SU-DHL-6 (cell line): ENCODE data around the gene ARHGAP40.
"Not testable (repeated sequence)": the region's sequence is repeated elsewhere in the genome, so short reads cannot be mapped to it uniquely, and the experiment has no call there.

Experiments
- H2AFZ ChIP-seq: fragments of 200-600 bp; sonication (generic); 2 replicates; pipeline ENCODE4 v1.6.1; 2014; ENCODE audit warnings: low read depth, mild to moderate bottlenecking, moderate library complexity, mixed read lengths, antibody characterized with exemption, low read length; ENCODE audit not compliant: severe bottlenecking
- H3F3A ChIP-seq: fragments of 200-600 bp; shearing (Covaris generic); 2 replicates; pipeline ENCODE4 v1.6.0; 2016; ENCODE audit warnings: antibody characterized with exemption, mild to moderate bottlenecking; ENCODE audit not compliant: insufficient read depth
- H3K27ac ChIP-seq: fragments of 200-600 bp; sonication (generic); 2 replicates; pipeline ENCODE4 v1.5.1; 2016; ENCODE audit warnings: low read depth, mild to moderate bottlenecking, low read length, moderate library complexity, mixed read lengths
- H3K27me3 ChIP-seq: fragments of 200-600 bp; sonication (generic), shearing (Covaris generic); 2 replicates; pipeline ENCODE4 v1.6.0; 2014; ENCODE audit warnings: mild to moderate bottlenecking, low read length
- H3K36me3 ChIP-seq: fragments of 200-600 bp; sonication (generic); 2 replicates; pipeline ENCODE4 v1.6.1; 2014; ENCODE audit warnings: mild to moderate bottlenecking, low read length, mixed read lengths
- H3K4me2 ChIP-seq: fragments of 300-600, 200-600 bp; shearing (Covaris generic), sonication (generic); 2 replicates; pipeline ENCODE4 v1.6.0; 2014; ENCODE audit warnings: low read length, low read depth, mild to moderate bottlenecking; ENCODE audit not compliant: poor library complexity, severe bottlenecking
- H3K4me3 ChIP-seq: fragments of 200-600 bp; sonication (generic); 2 replicates; pipeline ENCODE4 v1.5.1; 2014; ENCODE audit warnings: antibody characterized with exemption, low read length, mild to moderate bottlenecking, mixed read lengths; ENCODE audit not compliant: insufficient read depth, poor library complexity, severe bottlenecking
- H3K79me2 ChIP-seq: fragments of 200-600 bp; sonication (generic); 2 replicates; pipeline ENCODE4 v1.6.1; 2014; ENCODE audit warnings: mild to moderate bottlenecking, low read length, moderate library complexity; ENCODE audit not compliant: insufficient read depth
- H3K9ac ChIP-seq: fragments of 200-600 bp; sonication (generic); 2 replicates; pipeline ENCODE4 v1.7.0; 2014; ENCODE audit warnings: mild to moderate bottlenecking, low read length
- H3K9me2 ChIP-seq: fragments of 200-600 bp; sonication (generic); replicated peaks from 2 replicates; pipeline ENCODE4 v1.6.1; 2014; ENCODE audit warnings: low read length; ENCODE audit not compliant: insufficient read depth
- H3K9me3 ChIP-seq: fragments of 200-600 bp; sonication (generic); 2 replicates; pipeline ENCODE4 v1.6.1; 2014; ENCODE audit warnings: low read length, mixed read lengths; ENCODE audit not compliant: insufficient read depth
- H4K20me1 ChIP-seq: fragments of 200-600 bp; sonication (generic); 2 replicates; pipeline ENCODE4 v1.6.1; 2014; ENCODE audit warnings: low read depth, mild to moderate bottlenecking, antibody characterized with exemption, low read length, moderate library complexity, mixed read lengths
- EZH2phosphoT487 ChIP-seq: fragments of 200-600 bp; sonication (generic), shearing (Covaris generic); conservative IDR thresholded peaks from 2 replicates; pipeline ENCODE4 v1.6.1; 2018; ENCODE audit warnings: mild to moderate bottlenecking, antibody characterized with exemption, low read length, moderate library complexity, mixed read lengths
- TF ChIP-seq, protein P1 (sequence below): fragments of 200-600 bp; sonication (generic); IDR thresholded peaks from one replicate; pipeline ENCODE4 v1.5.1; 2017; ENCODE audit warnings: antibody characterized with exemption, mild to moderate bottlenecking, low read length, moderate library complexity; ENCODE audit not compliant: insufficient read depth, poor library complexity, severe bottlenecking

The ARHGAP40 gene

DNA sequence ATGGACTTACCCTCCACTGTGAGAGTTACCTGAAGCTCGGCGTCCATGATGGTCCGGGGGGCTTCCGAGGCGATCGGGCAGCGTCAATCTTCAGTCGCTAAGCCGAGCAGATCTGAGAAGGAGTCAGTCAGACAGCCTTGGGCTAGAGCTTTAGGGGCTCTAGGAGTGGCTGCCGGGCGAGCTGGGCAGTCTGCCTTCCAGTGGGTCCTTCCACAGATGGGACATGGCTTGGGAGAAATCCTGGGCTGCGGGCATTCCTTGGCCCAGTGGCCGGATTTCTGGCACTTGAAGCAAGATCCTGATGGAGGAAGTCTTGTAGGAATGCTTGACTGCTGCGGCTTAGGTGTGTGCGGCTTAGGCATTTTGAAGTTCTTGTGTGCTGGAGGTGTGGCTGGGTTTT is 5.7 kb upstream of the ARHGAP40 start:
- not testable (repeated sequence) for H3K9me2 ChIP-seq, H3F3A ChIP-seq, H3K27me3 ChIP-seq, H4K20me1 ChIP-seq, H3K4me3 ChIP-seq, H3K36me3 ChIP-seq, H3K27ac ChIP-seq, H3K9ac ChIP-seq, H3K79me2 ChIP-seq, H3K4me2 ChIP-seq, H2AFZ ChIP-seq, H3K9me3 ChIP-seq

DNA sequence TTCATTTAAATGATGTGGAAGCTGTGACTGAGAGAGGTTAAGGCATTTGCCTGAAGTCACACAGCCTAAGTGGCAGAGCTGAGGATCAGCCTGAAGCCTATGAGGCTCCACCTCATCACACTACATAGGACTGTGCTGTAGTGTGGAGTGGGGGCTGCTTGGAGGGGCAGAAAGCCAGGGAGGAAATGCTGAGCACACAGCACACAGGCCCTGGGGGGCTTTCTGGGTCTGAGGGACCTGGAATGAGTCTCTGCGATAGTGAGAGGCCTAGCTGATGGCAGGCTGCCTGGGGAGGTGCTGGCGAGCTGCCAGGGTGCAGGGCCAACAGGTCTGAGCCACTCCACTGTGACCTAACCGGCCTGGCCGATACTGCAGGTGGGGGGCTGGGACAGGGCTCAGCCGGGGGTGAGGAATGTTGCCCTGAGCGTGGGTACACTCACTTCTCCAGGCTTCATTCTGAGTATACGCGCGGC is 2.2 kb upstream of the ARHGAP40 start:
- Histone ChIP-seq H3F3A (no peaks in the 10 kb centered on the region), H3K9me3 (no peaks in the 10 kb centered on the region), H3K4me2 (no peak overlapping the region), H3K36me3 (no peaks in the 10 kb centered on the region), H4K20me1 (no peaks in the 10 kb centered on the region), H3K27ac (no peak overlapping the region), H3K4me3 (no peak overlapping the region), H2AFZ (no peak overlapping the region), H3K27me3 (no peaks in the 10 kb centered on the region), H3K9ac (no peak overlapping the region), H3K79me2 (no peaks in the 10 kb centered on the region), H3K9me2 (no peaks in the 10 kb centered on the region)
- no peak for TF ChIP-seq EZH2phosphoT487
- TF ChIP-seq, protein P1, sequence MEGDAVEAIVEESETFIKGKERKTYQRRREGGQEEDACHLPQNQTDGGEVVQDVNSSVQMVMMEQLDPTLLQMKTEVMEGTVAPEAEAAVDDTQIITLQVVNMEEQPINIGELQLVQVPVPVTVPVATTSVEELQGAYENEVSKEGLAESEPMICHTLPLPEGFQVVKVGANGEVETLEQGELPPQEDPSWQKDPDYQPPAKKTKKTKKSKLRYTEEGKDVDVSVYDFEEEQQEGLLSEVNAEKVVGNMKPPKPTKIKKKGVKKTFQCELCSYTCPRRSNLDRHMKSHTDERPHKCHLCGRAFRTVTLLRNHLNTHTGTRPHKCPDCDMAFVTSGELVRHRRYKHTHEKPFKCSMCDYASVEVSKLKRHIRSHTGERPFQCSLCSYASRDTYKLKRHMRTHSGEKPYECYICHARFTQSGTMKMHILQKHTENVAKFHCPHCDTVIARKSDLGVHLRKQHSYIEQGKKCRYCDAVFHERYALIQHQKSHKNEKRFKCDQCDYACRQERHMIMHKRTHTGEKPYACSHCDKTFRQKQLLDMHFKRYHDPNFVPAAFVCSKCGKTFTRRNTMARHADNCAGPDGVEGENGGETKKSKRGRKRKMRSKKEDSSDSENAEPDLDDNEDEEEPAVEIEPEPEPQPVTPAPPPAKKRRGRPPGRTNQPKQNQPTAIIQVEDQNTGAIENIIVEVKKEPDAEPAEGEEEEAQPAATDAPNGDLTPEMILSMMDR: no peak

DNA sequence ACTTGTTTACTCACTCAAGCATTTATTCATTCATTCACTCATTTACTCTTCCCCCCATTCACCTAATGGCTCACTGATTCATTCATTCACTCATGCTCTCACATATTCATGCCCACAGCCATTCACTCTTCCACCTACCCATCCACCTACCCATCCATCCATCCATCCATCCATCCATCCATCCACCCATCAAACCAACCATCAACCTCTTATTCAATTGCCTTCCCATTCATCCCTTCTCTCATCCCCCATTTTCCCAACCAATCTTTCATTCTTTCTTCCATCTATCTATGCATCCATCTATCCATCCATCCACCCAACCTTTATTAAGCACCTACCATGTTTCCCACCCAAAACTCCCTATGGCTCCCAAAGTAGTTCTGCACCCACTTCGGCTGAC is 1.6 kb upstream of the ARHGAP40 start:
- Histone ChIP-seq H3K27ac (no peak overlapping the region), H3K9ac (no peak overlapping the region), H3K9me2 (no peaks in the 10 kb centered on the region), H3K4me3 (no peak overlapping the region), H3K9me3 (no peaks in the 10 kb centered on the region), H3K36me3 (no peaks in the 10 kb centered on the region), H3K27me3 (no peaks in the 10 kb centered on the region), H3F3A (no peaks in the 10 kb centered on the region), H4K20me1 (no peaks in the 10 kb centered on the region), H2AFZ (no peak overlapping the region), H3K79me2 (no peaks in the 10 kb centered on the region), H3K4me2 (no peak overlapping the region)
- TF ChIP-seq, protein P1: no peak
- TF ChIP-seq EZH2phosphoT487: no peak

DNA sequence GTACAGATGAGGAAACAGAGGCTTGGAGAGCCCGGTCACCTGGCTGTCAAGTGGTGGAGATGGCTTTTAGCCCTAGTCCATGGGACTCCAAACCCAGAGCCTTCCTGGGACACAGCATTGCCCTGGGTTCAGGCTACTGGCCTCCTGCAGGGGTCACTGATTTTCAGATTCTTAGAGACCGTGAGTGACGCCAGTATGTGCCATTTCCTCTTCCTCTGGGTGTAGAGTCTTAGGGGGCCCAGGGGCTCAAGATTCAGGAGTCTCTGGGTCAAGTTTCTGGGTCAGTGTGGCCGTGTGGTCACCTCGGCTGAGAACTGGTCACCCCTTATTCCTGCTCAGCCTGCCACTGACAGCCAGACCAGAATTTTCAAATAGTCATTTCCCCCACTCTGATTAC is 574 bp downstream of the ARHGAP40 start:
- Histone ChIP-seq H3K9ac (no peak overlapping the region), H3K9me3 (no peaks in the 10 kb centered on the region), H3K27me3 (no peaks in the 10 kb centered on the region), H3K79me2 (no peaks in the 10 kb centered on the region), H3K9me2 (no peaks in the 10 kb centered on the region), H3K27ac (no peak overlapping the region), H3K4me3 (no peak overlapping the region), H3F3A (no peaks in the 10 kb centered on the region), H3K36me3 (no peaks in the 10 kb centered on the region), H4K20me1 (no peaks in the 10 kb centered on the region), H2AFZ (no peak overlapping the region), H3K4me2 (no peak overlapping the region)
- no peak for TF ChIP-seq EZH2phosphoT487
- TF ChIP-seq, protein P1: no peak
